ENCODE measurements around the gene LRRK1. TPM values are rescaled to one million over a fixed set of nuclear protein-coding genes. Genes with fewer than 3 reads are reported as not detected.

The LRRK1 gene
- total RNA-seq, 2 donors from 2014 or later: 0.74 to 1.2 TPM

DNA sequence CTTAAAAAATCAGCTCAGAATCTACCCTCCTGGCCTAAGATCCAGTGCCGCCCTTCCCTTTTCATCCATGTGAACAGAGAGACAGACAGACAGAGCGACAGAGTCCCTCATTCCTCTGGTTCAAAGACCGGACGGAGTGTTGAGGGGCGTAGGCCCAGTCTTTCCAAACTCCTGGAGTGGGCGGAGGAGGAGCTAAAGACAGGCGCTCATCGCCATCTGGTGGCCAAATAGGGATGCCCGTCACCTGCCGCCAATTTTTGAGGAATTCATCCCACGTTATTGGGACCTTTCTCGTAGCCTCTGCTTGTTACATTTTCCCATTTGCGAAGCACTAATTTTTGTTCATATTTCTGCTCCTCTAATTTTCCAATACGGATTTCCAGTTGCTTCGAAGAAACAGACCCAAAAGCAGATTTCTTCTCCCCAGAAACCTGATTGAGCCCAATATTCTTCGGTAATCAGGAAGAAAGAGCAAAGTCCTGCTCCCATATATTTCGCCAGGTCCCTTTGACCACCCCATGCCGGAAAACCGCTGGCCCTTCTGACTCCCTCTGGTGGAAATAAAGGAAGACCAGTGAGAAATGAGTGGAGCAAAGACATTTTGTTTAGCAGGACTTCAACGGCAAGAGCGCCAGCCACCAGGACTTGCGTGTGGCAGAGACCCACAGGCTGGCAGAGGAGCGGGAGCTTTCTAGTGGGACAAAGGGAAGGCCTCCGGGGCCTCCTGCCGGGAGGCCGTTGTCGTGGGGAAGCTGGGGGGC, 88.0 kb downstream of the LRRK1 start:
- ATAC-seq (replicated peaks in 1 of 2) (peak; percentile 62 to 68), DNase-seq (peak; percentile 71 to 79)
- H3K4me1 Mint-ChIP-seq (ENCODE audit: low read depth): peaks cover 20% of the 10 kb centered on the region
- H3K9me3 Mint-ChIP-seq: no peaks in the 10 kb centered on the region
- H3K27me3 Mint-ChIP-seq (ENCODE audit: low read depth): peaks cover 7% of the 10 kb centered on the region
- no peaks in the 10 kb centered on the region for H3K36me3 Mint-ChIP-seq (ENCODE audit: insufficient read depth in 2 of 2)
- H3K27ac Mint-ChIP-seq: no peak overlapping the region
- peak overlapping the region; percentile 93 to 94 for H3K4me3 Mint-ChIP-seq

DNA sequence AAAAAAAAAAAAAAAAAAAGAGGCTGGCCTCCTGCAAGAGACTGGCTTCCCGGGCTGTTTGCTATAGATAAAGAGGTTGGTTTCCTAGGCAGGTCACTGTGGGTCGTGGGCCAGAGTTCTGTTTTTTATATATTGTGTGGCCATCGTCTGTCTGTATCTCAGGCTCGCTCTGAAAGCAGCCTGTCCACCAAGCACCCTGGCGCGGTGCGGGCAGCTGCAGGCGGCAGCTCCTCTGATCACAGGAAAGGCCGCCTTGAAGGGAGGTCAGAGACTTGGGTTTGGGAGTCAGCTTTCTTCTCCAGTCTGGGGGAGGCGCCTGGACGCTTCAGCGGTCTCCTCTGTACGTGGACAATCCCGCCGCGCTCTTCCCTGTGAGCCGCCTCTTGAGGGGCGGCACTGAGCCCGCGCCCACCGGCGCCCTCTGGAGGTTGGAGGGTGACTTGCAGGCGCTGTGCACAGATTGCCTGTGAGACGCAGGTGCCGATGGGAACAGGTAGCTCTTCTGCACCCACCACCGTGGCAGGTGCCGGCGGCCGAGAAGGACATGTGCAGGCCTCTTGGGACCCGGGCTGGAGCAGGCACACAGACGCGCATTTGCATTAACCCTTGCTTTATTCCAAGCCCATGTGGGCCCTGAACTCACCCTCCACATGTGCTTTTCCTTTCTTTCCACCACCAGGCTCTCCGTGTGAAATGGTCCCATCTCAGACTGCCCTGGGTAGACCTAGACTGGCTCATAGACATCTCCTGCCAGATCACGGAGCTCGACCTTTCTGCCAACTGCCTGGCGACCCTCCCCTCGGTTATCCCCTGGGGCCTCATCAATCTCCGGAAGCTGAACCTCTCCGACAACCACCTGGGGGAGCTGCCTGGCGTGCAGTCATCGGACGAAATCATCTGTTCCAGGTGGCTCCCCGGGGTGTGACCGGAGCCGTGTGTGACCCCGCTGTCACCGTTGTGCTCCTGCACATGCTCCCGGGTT, 89.3 kb downstream of the LRRK1 start:
- H3K9me3 Mint-ChIP-seq: no peaks in the 10 kb centered on the region
- H3K4me3 Mint-ChIP-seq: peak overlapping the region; percentile 93 to 94
- peaks cover 20% of the 10 kb centered on the region for H3K4me1 Mint-ChIP-seq (ENCODE audit: low read depth)
- peak; percentile 91 to 94 for ATAC-seq (replicated peaks in 1 of 2)
- no peaks in the 10 kb centered on the region for H3K36me3 Mint-ChIP-seq (ENCODE audit: insufficient read depth in 2 of 2)
- no peak overlapping the region for H3K27ac Mint-ChIP-seq
- DNase-seq: peak; percentile 88 to 92
- peaks cover 7% of the 10 kb centered on the region for H3K27me3 Mint-ChIP-seq (ENCODE audit: low read depth)

DNA sequence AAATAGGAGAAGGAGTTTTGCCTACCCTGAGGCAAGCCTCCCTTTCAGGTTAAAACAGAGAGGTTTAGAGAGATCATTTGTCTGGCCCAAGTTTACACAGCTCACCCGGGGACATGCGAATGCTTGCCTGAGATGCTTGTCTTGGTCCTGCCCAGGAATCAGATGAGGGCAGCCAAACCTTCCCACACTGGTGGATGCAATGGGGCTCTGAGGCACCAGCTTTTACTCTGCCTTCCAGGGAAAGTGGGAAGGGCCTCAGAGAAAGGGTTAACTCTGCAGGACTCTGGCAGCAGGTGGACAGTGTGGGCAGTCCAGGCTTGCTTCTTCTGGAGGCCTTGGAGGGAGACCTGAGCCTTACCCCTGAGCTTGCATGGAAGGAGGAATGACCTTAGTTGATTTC, 90.0 kb downstream of the LRRK1 start:
- ATAC-seq (replicated peaks in 1 of 2) (no peak), DNase-seq (no peak)
- peaks cover 20% of the 10 kb centered on the region for H3K4me1 Mint-ChIP-seq (ENCODE audit: low read depth)
- peak overlapping the region; percentile 93 to 94 for H3K4me3 Mint-ChIP-seq
- H3K36me3 Mint-ChIP-seq (ENCODE audit: insufficient read depth in 2 of 2): no peaks in the 10 kb centered on the region
- no peaks in the 10 kb centered on the region for H3K9me3 Mint-ChIP-seq
- H3K27ac Mint-ChIP-seq: no peak overlapping the region
- H3K27me3 Mint-ChIP-seq (ENCODE audit: low read depth): peaks cover 7% of the 10 kb centered on the region

DNA sequence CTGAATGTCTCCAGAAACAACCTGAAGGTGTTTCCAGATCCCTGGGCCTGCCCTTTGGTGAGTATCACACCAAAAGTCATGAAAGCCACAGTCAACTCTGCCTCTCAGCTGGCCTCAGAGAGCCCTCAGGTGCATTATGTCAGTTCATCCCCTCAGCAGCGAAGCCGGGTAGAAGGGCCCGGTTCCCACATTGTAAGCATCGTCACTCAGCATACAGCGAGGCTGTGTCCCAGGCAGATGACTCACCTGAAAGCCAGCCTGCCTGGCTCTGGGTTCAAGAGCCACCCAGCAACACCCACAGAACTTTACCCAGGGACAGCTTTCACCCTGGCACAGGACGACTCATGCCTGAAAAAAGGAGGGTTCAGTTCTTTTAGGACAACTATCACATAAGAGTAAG, 91.6 kb downstream of the LRRK1 start:
- Mint-ChIP-seq H3K27ac (no peak overlapping the region), H3K4me3 (no peak overlapping the region), H3K4me1 (ENCODE audit: low read depth) (peaks cover 20% of the 10 kb centered on the region)

DNA sequence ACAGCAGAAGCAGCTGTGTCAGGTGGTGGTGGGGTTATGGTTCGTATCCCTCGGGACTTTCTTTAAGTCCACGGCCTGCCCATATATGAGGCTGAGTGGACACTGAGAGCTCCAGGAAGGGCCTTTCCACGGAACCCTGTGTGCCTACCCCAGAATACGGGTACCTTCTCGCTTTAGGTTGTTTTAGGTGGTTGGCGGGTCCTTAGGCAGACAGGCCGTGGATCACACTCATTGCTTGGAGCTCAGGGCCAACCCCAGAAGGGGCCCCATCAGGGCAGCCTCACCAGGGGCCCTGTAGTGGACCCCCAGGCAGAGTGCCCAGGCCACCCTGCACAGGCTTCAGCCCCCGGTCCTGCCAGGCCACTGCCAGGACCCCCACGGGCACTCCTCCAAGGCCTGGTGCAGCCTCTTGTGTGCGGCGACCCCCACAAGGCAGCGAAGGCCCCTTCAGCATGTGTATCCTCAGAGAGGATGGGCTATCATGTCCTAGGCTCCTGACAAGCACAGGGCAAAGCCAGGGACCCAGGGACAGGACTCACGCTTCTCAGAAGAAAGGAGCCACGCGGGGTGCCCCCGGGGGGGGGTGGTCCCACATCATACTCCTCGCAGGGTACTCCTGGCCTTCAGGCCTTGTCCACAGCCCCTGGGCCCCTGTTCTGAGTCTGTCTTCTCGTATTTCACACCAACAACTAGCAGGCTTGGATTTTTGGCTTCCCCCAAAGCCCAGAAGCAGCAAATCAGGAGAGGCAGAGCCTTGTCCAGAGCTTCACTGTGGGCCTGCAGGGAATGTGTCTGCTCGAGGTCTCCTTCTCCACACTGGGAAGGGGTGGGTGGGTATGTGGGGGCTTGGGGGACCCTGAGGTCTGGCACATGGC, 93.4 kb downstream of the LRRK1 start:
- no peaks in the 10 kb centered on the region for H3K36me3 Mint-ChIP-seq (ENCODE audit: insufficient read depth in 2 of 2)
- DNase-seq (no peak), ATAC-seq (replicated peaks in 1 of 2) (no peak)
- H3K27me3 Mint-ChIP-seq (ENCODE audit: low read depth): peaks cover 7% of the 10 kb centered on the region
- no peak overlapping the region for H3K4me3 Mint-ChIP-seq
- H3K27ac Mint-ChIP-seq: no peak overlapping the region
- H3K4me1 Mint-ChIP-seq (ENCODE audit: low read depth): peaks cover 15% of the 10 kb centered on the region
- H3K9me3 Mint-ChIP-seq: no peaks in the 10 kb centered on the region

More for the DNA sequence above, 91.6 kb downstream of the LRRK1 start:
- Mint-ChIP-seq H3K27me3 (ENCODE audit: low read depth) (peaks cover 7% of the 10 kb centered on the region), H3K36me3 (ENCODE audit: insufficient read depth in 2 of 2) (no peaks in the 10 kb centered on the region), H3K9me3 (no peaks in the 10 kb centered on the region)
- DNase-seq (no peak), ATAC-seq (replicated peaks in 1 of 2) (no peak)

DNA sequence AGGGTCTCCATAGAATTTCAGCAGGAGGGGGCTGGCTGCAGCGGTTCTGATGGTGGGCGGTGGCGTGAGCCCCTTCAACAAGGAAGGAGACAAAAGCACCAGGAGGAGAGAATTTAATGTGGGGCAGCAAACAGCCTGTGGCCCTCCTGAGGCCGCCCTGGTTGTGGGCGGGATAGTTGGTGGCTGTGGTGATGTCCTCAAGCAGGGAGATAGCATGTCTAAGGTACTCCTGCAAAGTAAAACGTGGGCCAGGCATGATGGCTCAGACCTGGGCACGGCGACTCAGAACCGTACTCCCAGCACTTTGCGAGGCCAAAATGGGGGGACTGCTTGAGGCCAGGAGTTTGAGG, 94.0 kb downstream of the LRRK1 start:
- no peak overlapping the region for H3K4me3 Mint-ChIP-seq
- peaks cover 7% of the 10 kb centered on the region for H3K27me3 Mint-ChIP-seq (ENCODE audit: low read depth)
- H3K27ac Mint-ChIP-seq: no peak overlapping the region
- ATAC-seq (replicated peaks in 1 of 2): no peak
- H3K4me1 Mint-ChIP-seq (ENCODE audit: low read depth): peaks cover 9% of the 10 kb centered on the region
- H3K36me3 Mint-ChIP-seq (ENCODE audit: insufficient read depth in 2 of 2): no peaks in the 10 kb centered on the region
- H3K9me3 Mint-ChIP-seq: no peaks in the 10 kb centered on the region
- no peak for DNase-seq

DNA sequence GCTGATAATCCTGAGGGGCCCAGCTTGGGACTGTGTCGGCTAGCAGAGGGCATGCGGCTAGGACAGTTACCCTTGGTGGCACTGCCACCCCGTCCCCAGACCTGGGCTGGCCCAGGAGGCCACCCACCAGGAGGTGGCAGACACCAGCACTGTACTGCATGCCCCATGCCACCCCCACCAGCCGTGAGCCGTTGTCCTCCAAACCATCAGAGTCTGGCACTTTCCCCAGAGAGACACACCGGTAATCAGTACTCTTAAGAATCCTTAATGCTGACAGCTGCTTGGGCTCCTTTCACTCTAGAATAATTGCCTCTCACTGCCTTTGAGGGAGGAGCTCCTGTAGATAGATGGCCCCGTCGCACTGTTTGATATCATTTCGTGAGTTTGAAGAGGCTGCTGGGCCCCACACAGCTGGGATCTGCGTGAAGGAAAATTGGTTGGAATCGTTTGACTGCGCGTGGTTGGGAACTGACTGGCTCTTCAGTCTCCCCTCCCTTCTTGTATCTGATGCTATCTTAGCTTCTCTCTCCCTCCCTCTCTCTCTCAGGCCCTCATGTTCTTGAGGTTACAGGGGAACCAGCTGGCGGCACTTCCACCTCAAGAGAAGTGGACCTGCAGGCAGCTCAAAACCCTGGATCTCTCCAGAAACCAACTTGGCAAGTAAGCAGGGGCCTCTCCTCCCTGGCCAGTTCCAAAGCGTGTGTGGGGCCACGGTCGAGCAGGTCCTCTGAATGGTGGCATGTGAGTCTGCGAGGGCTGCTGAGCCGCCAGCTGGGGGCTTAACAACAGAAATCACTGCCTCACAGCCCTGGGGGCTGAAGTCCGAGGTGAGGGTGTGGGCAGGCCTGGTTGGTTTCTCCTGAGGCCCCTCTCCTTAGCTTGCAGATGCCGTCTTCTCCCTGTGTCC, 94.9 kb downstream of the LRRK1 start:
- no peaks in the 10 kb centered on the region for H3K36me3 Mint-ChIP-seq (ENCODE audit: insufficient read depth in 2 of 2)
- H3K4me3 Mint-ChIP-seq: no peak overlapping the region
- H3K27ac Mint-ChIP-seq: no peak overlapping the region
- peaks cover under 1% of the 10 kb centered on the region for H3K4me1 Mint-ChIP-seq (ENCODE audit: low read depth)
- no peaks in the 10 kb centered on the region for H3K9me3 Mint-ChIP-seq
- H3K27me3 Mint-ChIP-seq (ENCODE audit: low read depth): peaks cover 7% of the 10 kb centered on the region
- DNase-seq (no peak), ATAC-seq (replicated peaks in 1 of 2) (no peak)

DNA sequence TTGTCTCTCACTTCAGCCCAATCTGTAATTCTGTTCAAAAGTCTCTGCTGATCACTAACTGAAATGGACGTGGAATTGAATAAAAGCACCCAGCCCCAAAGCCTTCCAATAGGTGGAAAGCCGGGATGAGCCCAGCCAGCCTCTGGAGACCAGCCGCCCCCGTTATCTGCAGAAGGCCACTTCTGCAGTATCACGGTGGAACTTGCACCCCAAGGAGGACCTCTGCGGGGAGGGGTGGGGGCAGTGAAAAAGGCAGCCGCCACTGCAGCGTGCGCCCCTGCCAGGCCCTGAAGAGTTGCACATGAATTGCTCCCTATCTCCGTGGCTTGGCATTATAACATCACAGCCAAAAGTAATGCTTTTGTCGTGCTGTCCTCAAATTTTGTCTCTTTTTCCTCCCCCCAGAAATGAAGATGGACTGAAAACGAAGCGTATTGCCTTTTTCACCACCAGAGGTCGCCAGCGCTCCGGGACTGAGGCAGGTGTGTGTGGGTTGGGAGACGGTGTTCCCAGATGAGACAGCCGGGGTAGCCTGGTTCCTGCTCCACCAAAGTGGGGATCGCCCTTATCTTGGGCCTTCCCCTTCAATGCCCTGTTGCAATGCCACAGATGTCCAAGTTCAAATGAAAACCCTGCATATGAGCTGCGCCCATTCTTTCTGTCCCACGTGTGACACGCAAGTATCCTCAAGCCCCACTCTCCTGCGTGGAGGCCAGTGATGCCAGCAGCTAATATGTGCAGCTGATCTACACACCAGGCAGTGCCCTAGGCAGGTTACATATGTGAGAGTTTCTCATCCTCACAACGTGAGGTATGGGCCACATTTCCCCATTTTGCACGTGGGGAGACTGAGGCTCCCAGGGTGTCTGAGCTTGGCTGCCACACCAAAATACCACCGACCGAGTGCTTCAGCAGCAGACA, 96.0 kb downstream of the LRRK1 start:
- Mint-ChIP-seq H3K4me3 (no peak overlapping the region), H3K27ac (no peak overlapping the region), H3K4me1 (ENCODE audit: low read depth) (no peaks in the 10 kb centered on the region), H3K9me3 (no peaks in the 10 kb centered on the region), H3K36me3 (ENCODE audit: insufficient read depth in 2 of 2) (no peaks in the 10 kb centered on the region), H3K27me3 (ENCODE audit: low read depth) (peaks cover 5% of the 10 kb centered on the region)
- DNase-seq: peak; percentile 69 to 74
- peak; percentile 53 to 66 for ATAC-seq (replicated peaks in 1 of 2)

DNA sequence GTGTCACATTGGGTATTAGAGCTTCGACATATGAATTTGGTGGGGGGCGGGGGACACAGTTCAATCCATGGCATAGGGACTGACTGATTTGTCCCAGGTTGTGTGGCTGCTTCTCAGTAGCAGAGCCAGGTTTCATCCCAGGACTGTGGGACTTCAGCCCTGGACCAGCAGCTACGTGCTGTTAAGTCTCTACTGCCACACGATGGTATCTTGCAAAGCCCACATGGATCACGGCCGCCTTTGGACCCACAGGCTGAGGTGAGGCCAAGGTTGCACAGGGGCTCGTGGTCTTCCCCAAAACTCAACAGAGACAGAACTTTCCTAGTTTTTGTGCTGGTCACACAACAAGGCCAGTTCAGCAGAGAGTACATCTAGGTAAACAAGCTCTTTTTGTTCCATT, 97.4 kb downstream of the LRRK1 start:
- ATAC-seq (replicated peaks in 1 of 2): no peak
- Mint-ChIP-seq H3K36me3 (ENCODE audit: insufficient read depth in 2 of 2) (no peaks in the 10 kb centered on the region), H3K4me1 (ENCODE audit: low read depth) (no peaks in the 10 kb centered on the region), H3K4me3 (no peak overlapping the region), H3K27ac (no peak overlapping the region), H3K9me3 (no peaks in the 10 kb centered on the region), H3K27me3 (ENCODE audit: low read depth) (no peaks in the 10 kb centered on the region)
- no peak for DNase-seq

DNA sequence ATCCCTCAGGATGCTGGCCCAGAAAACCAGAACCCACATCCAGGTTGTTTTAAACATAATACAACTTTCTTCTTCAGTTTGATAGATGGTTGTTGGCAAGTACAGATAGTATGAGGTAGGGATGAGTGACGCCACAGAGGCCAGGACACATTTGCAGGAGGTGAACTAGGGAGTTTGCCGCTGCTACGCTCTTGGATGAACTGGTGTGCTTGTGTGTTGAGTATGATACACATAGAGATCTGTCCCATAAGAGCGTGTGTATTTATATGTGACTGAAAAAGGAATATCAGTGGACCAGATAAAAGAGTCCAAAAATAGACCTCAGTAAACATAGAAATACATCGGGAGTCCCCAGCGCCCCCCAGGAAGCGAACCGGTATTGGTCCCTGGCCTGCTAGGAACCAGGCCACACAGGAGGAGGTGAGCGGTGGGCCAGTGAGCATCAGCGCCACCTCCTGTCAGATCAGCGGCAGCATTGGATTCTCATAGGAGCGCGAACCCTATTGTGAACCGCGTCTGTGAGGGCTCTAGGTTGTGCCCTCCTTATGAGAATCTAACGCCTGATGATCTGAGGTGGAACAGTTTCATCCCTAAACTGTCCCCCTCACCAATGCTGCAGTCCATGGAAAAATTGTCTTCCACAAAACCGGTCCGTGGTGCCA, 98.1 kb downstream of the LRRK1 start:
- ATAC-seq (replicated peaks in 1 of 2) (no peak), DNase-seq (no peak)
- no peaks in the 10 kb centered on the region for H3K27me3 Mint-ChIP-seq (ENCODE audit: low read depth)
- no peak overlapping the region for H3K27ac Mint-ChIP-seq
- H3K9me3 Mint-ChIP-seq: no peaks in the 10 kb centered on the region
- no peaks in the 10 kb centered on the region for H3K36me3 Mint-ChIP-seq (ENCODE audit: insufficient read depth in 2 of 2)
- H3K4me1 Mint-ChIP-seq (ENCODE audit: low read depth): no peaks in the 10 kb centered on the region
- H3K4me3 Mint-ChIP-seq: no peak overlapping the region

DNA sequence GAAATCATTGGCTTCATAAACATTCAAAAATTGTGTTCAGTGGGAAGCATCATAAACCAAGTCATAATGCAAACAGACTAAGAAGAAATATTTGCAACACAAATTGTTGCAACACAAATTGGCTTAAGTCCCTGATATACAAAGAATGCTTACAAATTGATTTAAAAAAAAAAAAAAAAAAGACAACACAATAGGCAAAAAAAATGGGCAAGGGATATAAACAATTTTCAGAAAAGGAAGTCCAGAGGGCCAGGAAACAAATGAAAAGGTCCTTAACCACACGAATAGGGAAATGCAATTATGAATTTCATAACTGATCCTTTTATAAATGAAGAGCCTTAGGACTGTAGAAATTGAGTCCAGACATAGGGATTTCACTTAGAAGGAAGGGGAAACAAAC, 98.9 kb downstream of the LRRK1 start:
- Mint-ChIP-seq H3K36me3 (ENCODE audit: insufficient read depth in 2 of 2) (no peaks in the 10 kb centered on the region), H3K27ac (no peak overlapping the region), H3K9me3 (no peaks in the 10 kb centered on the region), H3K4me3 (no peak overlapping the region), H3K4me1 (ENCODE audit: low read depth) (no peaks in the 10 kb centered on the region), H3K27me3 (ENCODE audit: low read depth) (no peaks in the 10 kb centered on the region)
- ATAC-seq (replicated peaks in 1 of 2) (no peak), DNase-seq (no peak)

All from activated T-cell treated with anti-CD3 and anti-CD28 coated beads, Interleukin-2, amount 50 U/mL, for 72 hours (primary cell).